Erythroblast (primary cell): ENCODE measurements around the gene ILK.

ENCODE experiments used
- GATA1 ChIP-seq: IDR thresholded peaks from 2 replicates; pipeline ENCODE4 v1.6.1; 2011; ENCODE audit warnings: low read depth, mild to moderate bottlenecking, control low read depth, low read length, moderate library complexity
- POLR2A ChIP-seq: IDR thresholded peaks from 2 replicates; pipeline ENCODE4 v1.6.1; 2011; ENCODE audit warnings: mild to moderate bottlenecking, low read length

DNA sequence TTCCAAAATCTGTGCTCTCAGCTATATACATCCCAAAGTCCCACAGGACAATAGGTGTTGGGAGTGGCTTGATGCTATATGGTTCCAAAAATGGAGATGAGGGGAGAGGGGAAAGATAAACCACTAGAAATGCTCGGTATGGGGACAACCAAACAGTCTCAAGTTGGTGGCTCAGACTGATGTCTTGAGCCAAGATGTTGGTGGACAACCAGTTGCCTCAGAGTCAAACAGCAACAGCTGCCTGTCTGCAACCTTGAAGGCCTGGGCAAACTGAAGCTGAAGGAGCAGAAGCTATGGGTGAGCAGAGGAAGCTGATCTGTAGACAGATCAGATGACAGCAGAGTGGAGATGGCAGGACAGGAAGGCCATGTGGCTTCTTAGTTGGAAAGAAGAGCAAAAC is 4.1 kb upstream of the ILK start:
- TF ChIP-seq POLR2A, result no peak
- no peak for TF ChIP-seq GATA1
